GM12873 (cell line): ENCODE results near the gene PTS.

Experiments used
- TF ChIP-seq, protein P1 (sequence below): IDR thresholded peaks from 2 replicates; pipeline ENCODE4 v1.5.1; 2012; ENCODE audit warnings: low read depth, mild to moderate bottlenecking, moderate library complexity, low read length, control low read depth; ENCODE audit not compliant: insufficient read depth; ENCODE audit errors: missing control alignments

The PTS gene

GRCh38 chr11:112229159-112229558 lies 2.9 kb downstream of the PTS start:
- TF ChIP-seq, protein P1, sequence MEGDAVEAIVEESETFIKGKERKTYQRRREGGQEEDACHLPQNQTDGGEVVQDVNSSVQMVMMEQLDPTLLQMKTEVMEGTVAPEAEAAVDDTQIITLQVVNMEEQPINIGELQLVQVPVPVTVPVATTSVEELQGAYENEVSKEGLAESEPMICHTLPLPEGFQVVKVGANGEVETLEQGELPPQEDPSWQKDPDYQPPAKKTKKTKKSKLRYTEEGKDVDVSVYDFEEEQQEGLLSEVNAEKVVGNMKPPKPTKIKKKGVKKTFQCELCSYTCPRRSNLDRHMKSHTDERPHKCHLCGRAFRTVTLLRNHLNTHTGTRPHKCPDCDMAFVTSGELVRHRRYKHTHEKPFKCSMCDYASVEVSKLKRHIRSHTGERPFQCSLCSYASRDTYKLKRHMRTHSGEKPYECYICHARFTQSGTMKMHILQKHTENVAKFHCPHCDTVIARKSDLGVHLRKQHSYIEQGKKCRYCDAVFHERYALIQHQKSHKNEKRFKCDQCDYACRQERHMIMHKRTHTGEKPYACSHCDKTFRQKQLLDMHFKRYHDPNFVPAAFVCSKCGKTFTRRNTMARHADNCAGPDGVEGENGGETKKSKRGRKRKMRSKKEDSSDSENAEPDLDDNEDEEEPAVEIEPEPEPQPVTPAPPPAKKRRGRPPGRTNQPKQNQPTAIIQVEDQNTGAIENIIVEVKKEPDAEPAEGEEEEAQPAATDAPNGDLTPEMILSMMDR, result no peak

GRCh38 chr11:112229746-112230433 lies 3.7 kb downstream of the PTS start:
- TF ChIP-seq, protein P1, result no peak

GRCh38 chr11:112231952-112232351 lies 5.7 kb downstream of the PTS start:
- TF ChIP-seq, protein P1, result no peak

- TF ChIP-seq, protein P1, result no peak
These were observed 9.6 kb downstream of the PTS start for GRCh38 chr11:112235750-112236390.

- TF ChIP-seq, protein P1, result no peak
These were observed 11.2 kb downstream of the PTS start for GRCh38 chr11:112237451-112237850.

GRCh38 chr11:112238041-112238440 lies 11.8 kb downstream of the PTS start:
- TF ChIP-seq, protein P1, result no peak

DNA sequence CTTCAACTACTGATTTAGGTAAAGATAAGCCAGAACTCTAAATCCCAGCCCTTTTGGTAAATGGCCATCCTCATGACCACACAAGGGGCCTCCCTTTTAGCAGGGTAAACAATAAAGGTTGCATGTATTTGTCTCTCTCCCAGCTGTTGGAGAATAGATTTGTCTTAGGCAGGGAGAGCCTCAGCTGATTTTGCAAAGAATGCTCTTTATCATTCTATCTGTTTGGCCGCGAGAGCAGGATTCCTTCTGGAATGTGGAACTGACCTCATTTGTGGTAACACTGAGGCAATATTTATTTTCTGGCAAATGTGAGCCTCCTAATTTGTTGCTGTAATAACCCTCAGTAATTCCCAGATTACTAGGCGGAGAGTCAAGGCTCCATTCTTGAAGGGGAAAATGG lies 15.3 kb downstream of the PTS start:
- TF ChIP-seq, protein P1, result no peak
